GM23338 (cell line): ENCODE data around the gene MYO1F. TPM values are rescaled to one million over a fixed set of nuclear protein-coding genes. Genes with fewer than 3 reads are reported as not detected.

ENCODE experiments used
- ATAC-seq: fragments of 200-7000 bp; cut with Tn5 transposase; 3 replicates; pipeline ENCODE4 v1.9.1; 2020
- DNase-seq: peaks from one replicate; pipeline ENCODE4 v3.0.0-alpha.2; 2015; ENCODE audit warnings: low spot score
- H2AFZ ChIP-seq: fragments of 200-600 bp; sonication (generic); 2 replicates; pipeline ENCODE4 v1.8.0; 2016; ENCODE audit warnings: antibody characterized with exemption, mild to moderate bottlenecking, moderate library complexity
- H3F3A ChIP-seq: fragments of 200-600 bp; sonication (generic); replicated peaks from 2 replicates; pipeline ENCODE4 v1.8.0; 2017; ENCODE audit warnings: antibody characterized with exemption, mixed run types, low read depth
- H3K27ac ChIP-seq: fragments of 200-600 bp; sonication (generic); 2 replicates; pipeline ENCODE4 v1.6.1; 2016; ENCODE audit warnings: low read depth
- H3K27me3 ChIP-seq: fragments of 200-600 bp; sonication (generic); 2 replicates; pipeline ENCODE4 v1.8.0; 2016; ENCODE audit warnings: mild to moderate bottlenecking, mixed run types, moderate library complexity; ENCODE audit not compliant: insufficient read depth
- H3K36me3 ChIP-seq: fragments of 200-600 bp; sonication (generic); 2 replicates; pipeline ENCODE4 v1.8.0; 2016; ENCODE audit warnings: mild to moderate bottlenecking; ENCODE audit not compliant: insufficient read depth
- H3K4me1 ChIP-seq: fragments of 200-600 bp; sonication (generic); 2 replicates; pipeline ENCODE4 v1.8.0; 2016; ENCODE audit warnings: mild to moderate bottlenecking, moderate library complexity; ENCODE audit not compliant: insufficient read depth
- H3K4me2 ChIP-seq: fragments of 200-600 bp; sonication (generic); 2 replicates; pipeline ENCODE4 v1.7.1; 2017; ENCODE audit warnings: mixed run types
- H3K4me3 ChIP-seq: fragments of 200-600 bp; sonication (generic); 2 replicates; pipeline ENCODE4 v1.6.1; 2016; ENCODE audit warnings: mixed run types
- H3K79me2 ChIP-seq: fragments of 200-600 bp; sonication (generic); replicated peaks from 2 replicates; pipeline ENCODE4 v1.8.0; 2017; ENCODE audit warnings: mild to moderate bottlenecking; ENCODE audit not compliant: insufficient read depth
- H3K9me2 ChIP-seq: fragments of 200-600 bp; sonication (generic); 2 replicates; pipeline ENCODE4 v1.8.0; 2017; ENCODE audit not compliant: insufficient read depth
- H4K20me1 ChIP-seq: fragments of 200-600 bp; sonication (generic); replicated peaks from 2 replicates; pipeline ENCODE4 v1.8.0; 2017; ENCODE audit warnings: mild to moderate bottlenecking; ENCODE audit not compliant: insufficient read depth
- H3K27ac Mint-ChIP-seq: 2 replicates; pipeline ENCODE4 v1.8.0; 2020; ENCODE audit warnings: inconsistent platforms, mild to moderate bottlenecking, moderate library complexity, mixed read lengths
- H3K27me3 Mint-ChIP-seq: 3 replicates; pipeline ENCODE4 v1.8.0; 2022; ENCODE audit warnings: low read depth, mild to moderate bottlenecking, moderate library complexity, mixed read lengths, inconsistent platforms; ENCODE audit not compliant: insufficient read depth, poor library complexity
- H3K36me3 Mint-ChIP-seq: 3 replicates; pipeline ENCODE4 v1.8.0; 2021; ENCODE audit warnings: low read depth, mild to moderate bottlenecking, inconsistent platforms, moderate library complexity, mixed read lengths
- H3K4me1 Mint-ChIP-seq: 3 replicates; pipeline ENCODE4 v1.8.0; 2020; ENCODE audit warnings: mild to moderate bottlenecking, inconsistent platforms, mixed read lengths
- H3K4me3 Mint-ChIP-seq: 3 replicates; pipeline ENCODE4 v1.8.0; 2021; ENCODE audit warnings: moderate library complexity, mild to moderate bottlenecking, inconsistent platforms, mixed read lengths
- H3K9me3 Mint-ChIP-seq: 3 replicates; pipeline ENCODE4 v1.8.0; 2020; ENCODE audit warnings: moderate library complexity, mild to moderate bottlenecking, inconsistent platforms, mixed read lengths
- CREB1 ChIP-seq: fragments of 250-450 bp; sonication (Bioruptor Pico); IDR thresholded peaks from 2 replicates; pipeline ENCODE4 v1.5.0; 2020; ENCODE audit warnings: low read depth, mild to moderate bottlenecking, moderate library complexity
- EZH2 ChIP-seq: fragments of 200-600 bp; sonication (generic); IDR thresholded peaks from one replicate; pipeline ENCODE4 v1.8.0; 2017; ENCODE audit warnings: antibody characterized with exemption, mild to moderate bottlenecking, low read depth; ENCODE audit not compliant: unreplicated experiment
- EZH2phosphoT487 ChIP-seq: fragments of 200-600 bp; sonication (generic); IDR thresholded peaks from one replicate; pipeline ENCODE4 v1.8.1; 2018; ENCODE audit warnings: antibody characterized with exemption; ENCODE audit not compliant: unreplicated experiment
- JUNB ChIP-seq: IDR thresholded peaks from one replicate; pipeline ENCODE4 v1.6.1; 2016; ENCODE audit warnings: antibody characterized with exemption; ENCODE audit not compliant: unreplicated experiment
- NANOG ChIP-seq: IDR thresholded peaks from 2 replicates; pipeline ENCODE4 v1.6.1; 2016; ENCODE audit warnings: antibody characterized with exemption, borderline replicate concordance
- POLR2AphosphoS5 ChIP-seq: IDR thresholded peaks from 2 replicates; pipeline ENCODE4 v1.6.1; 2016; ENCODE audit warnings: antibody characterized with exemption, low read depth
- STAT1 ChIP-seq: IDR thresholded peaks from one replicate; pipeline ENCODE4 v1.6.1; 2016; ENCODE audit warnings: antibody characterized with exemption; ENCODE audit not compliant: unreplicated experiment
- ZNF114 ChIP-seq: fragments of 250-450 bp; sonication (Bioruptor Pico); IDR thresholded peaks from 2 replicates; pipeline ENCODE4 v1.5.0; 2020; ENCODE audit warnings: mild to moderate bottlenecking, moderate library complexity
- ZNF331 ChIP-seq: fragments of 250-450 bp; sonication (Bioruptor Pico); IDR thresholded peaks from 2 replicates; pipeline ENCODE4 v1.5.0; 2020; ENCODE audit warnings: low read depth, mild to moderate bottlenecking, moderate library complexity
- polyA plus RNA-seq: library from polyadenylated mRNA; unstranded; fragments of >200 nt; fragmentation: Nextera tagmentation; extraction: Ambion mirVana; gene quantifications from 2 replicates; pipeline ENCODE4 v1.2.1, GENCODE V29; 2016
- total RNA-seq: library from RNA; depleted of rRNA; stranded (reverse); fragments of >200 nt; shearing (Covaris generic); gene quantifications from 2 replicates; pipeline ENCODE4 v1.2.3, GENCODE V29; 2014
- TF ChIP-seq, protein P1 (sequence below): fragments of 250-450 bp; sonication (Bioruptor Pico); IDR thresholded peaks from 2 replicates; pipeline ENCODE4 v1.5.0; 2020; ENCODE audit warnings: mild to moderate bottlenecking, moderate library complexity
- TF ChIP-seq, protein P2 (sequence below), 2 experiments: fragments of 200-600 bp in 1 of 2; sonication (generic) in 1 of 2; conservative IDR thresholded peaks; 2 replicates each; pipeline versions ENCODE4 v1.5.1 to v1.6.1; 2016 to 2017; ENCODE audit warnings: antibody characterized with exemption in 2 of 2, low read depth in 2 of 2, mild to moderate bottlenecking in 2 of 2, moderate library complexity in 1 of 2
- TF ChIP-seq, protein P3 (sequence below): IDR thresholded peaks from one replicate; pipeline ENCODE4 v1.6.1; 2018; ENCODE audit warnings: antibody characterized with exemption; ENCODE audit not compliant: unreplicated experiment

MYO1F gene
- total and polyA plus RNA-seq, 2 experiments from 2014 or later = 3.9 to 5.7 TPM

DNA sequence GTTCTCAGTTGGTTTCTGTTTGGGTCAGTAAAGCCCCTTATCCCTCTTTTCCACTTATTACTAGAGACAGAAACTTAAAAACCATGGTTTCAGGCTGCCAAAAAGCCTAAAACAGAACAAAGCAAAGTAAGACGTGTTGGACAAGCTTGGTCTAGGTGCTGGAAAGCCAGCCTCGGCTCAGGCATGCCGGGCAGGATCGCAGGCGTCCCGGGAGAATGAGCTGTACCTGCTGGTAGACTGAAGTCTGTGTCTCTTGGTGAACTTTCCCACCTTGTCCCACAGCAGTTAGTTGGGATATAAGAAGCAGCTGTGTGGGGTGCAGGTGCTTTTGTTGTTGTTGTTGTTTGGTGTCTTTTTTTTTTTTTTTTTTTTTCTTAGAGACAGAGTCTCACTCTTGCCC lies 95.6 kb downstream of the MYO1F start:
- TF ChIP-seq, protein P1, sequence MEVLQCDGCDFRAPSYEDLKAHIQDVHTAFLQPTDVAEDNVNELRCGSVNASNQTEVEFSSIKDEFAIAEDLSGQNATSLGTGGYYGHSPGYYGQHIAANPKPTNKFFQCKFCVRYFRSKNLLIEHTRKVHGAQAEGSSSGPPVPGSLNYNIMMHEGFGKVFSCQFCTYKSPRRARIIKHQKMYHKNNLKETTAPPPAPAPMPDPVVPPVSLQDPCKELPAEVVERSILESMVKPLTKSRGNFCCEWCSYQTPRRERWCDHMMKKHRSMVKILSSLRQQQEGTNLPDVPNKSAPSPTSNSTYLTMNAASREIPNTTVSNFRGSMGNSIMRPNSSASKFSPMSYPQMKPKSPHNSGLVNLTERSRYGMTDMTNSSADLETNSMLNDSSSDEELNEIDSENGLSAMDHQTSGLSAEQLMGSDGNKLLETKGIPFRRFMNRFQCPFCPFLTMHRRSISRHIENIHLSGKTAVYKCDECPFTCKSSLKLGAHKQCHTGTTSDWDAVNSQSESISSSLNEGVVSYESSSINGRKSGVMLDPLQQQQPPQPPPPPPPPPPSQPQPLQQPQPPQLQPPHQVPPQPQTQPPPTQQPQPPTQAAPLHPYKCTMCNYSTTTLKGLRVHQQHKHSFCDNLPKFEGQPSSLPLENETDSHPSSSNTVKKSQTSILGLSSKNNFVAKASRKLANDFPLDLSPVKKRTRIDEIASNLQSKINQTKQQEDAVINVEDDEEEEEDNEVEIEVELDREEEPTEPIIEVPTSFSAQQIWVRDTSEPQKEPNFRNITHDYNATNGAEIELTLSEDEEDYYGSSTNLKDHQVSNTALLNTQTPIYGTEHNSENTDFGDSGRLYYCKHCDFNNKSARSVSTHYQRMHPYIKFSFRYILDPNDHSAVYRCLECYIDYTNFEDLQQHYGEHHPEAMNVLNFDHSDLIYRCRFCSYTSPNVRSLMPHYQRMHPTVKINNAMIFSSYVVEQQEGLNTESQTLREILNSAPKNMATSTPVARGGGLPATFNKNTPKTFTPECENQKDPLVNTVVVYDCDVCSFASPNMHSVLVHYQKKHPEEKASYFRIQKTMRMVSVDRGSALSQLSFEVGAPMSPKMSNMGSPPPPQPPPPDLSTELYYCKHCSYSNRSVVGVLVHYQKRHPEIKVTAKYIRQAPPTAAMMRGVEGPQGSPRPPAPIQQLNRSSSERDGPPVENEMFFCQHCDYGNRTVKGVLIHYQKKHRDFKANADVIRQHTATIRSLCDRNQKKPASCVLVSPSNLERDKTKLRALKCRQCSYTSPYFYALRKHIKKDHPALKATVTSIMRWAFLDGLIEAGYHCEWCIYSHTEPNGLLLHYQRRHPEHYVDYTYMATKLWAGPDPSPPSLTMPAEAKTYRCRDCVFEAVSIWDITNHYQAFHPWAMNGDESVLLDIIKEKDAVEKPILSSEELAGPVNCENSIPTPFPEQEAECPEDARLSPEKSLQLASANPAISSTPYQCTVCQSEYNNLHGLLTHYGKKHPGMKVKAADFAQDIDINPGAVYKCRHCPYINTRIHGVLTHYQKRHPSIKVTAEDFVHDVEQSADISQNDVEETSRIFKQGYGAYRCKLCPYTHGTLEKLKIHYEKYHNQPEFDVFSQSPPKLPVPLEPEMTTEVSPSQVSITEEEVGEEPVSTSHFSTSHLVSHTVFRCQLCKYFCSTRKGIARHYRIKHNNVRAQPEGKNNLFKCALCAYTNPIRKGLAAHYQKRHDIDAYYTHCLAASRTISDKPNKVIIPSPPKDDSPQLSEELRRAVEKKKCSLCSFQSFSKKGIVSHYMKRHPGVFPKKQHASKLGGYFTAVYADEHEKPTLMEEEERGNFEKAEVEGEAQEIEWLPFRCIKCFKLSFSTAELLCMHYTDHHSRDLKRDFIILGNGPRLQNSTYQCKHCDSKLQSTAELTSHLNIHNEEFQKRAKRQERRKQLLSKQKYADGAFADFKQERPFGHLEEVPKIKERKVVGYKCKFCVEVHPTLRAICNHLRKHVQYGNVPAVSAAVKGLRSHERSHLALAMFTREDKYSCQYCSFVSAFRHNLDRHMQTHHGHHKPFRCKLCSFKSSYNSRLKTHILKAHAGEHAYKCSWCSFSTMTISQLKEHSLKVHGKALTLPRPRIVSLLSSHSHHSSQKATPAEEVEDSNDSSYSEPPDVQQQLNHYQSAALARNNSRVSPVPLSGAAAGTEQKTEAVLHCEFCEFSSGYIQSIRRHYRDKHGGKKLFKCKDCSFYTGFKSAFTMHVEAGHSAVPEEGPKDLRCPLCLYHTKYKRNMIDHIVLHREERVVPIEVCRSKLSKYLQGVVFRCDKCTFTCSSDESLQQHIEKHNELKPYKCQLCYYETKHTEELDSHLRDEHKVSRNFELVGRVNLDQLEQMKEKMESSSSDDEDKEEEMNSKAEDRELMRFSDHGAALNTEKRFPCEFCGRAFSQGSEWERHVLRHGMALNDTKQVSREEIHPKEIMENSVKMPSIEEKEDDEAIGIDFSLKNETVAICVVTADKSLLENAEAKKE = no peak
- TF ChIP-seq JUNB (no peak), NANOG (no peak)
- Mint-ChIP-seq H3K9me3 (no peaks in the 10 kb centered on the region; the same call in 2 of the 3 replicates), H3K27me3 (peaks cover 18% of the 10 kb centered on the region), H3K4me1 (peaks cover 14% of the 10 kb centered on the region), H3K27ac (peak overlapping the region; percentile 57; the same call in 1 of the 2 replicates), H3K36me3 (peaks cover 89% of the 10 kb centered on the region), H3K4me3 (no peak overlapping the region)
- ATAC-seq (no peak), DNase-seq (no peak)
- Histone ChIP-seq H3K36me3 (peaks cover 60% of the 10 kb centered on the region), H3K4me1 (no peaks in the 10 kb centered on the region), H3K9me2 (no peaks in the 10 kb centered on the region), H3K27me3 (no peaks in the 10 kb centered on the region), H3K79me2 (peaks cover 85% of the 10 kb centered on the region), H3K27ac (peak overlapping the region; percentile 83), H4K20me1 (peaks cover 72% of the 10 kb centered on the region), H3F3A (peaks cover 59% of the 10 kb centered on the region), H2AFZ (no peak overlapping the region), H3K4me2 (no peak overlapping the region), H3K4me3 (no peak overlapping the region)

DNA sequence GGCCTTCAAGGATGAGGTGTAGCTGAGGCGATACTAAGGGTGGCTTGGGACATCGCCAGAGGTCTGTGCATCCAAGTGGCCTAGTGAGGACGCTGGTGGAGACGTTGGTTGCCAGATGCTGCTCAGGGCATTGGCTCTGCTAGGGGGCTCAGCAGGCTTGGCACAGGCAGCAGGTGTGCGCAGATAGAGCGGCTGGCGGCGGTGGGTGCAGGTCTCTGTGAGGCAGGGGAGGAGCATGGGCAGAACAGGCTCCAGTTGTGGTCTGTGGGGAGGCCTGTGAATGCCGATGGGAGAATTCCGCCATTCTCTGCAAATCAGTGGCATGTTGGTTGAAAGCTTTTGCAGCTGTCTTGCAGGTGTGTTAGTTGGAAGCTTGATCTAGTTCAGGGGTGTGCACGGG lies 96.0 kb downstream of the MYO1F start:
- H3K4me2 ChIP-seq = no peak overlapping the region
- no peaks in the 10 kb centered on the region for H3K4me1 ChIP-seq
- H3K4me1 Mint-ChIP-seq = peaks cover 12% of the 10 kb centered on the region
- H3K9me2 ChIP-seq = no peaks in the 10 kb centered on the region
- peaks cover 88% of the 10 kb centered on the region for H3K36me3 Mint-ChIP-seq
- no peak overlapping the region for H3K4me3 Mint-ChIP-seq
- ATAC-seq (no peak), DNase-seq (no peak)
- no peaks in the 10 kb centered on the region; the same call in 2 of the 3 replicates for H3K9me3 Mint-ChIP-seq
- peak overlapping the region; percentile 83 for H3K27ac ChIP-seq
- H3F3A ChIP-seq = peaks cover 59% of the 10 kb centered on the region
- no peak overlapping the region for H3K4me3 ChIP-seq
- H3K27me3 ChIP-seq = no peaks in the 10 kb centered on the region
- H3K79me2 ChIP-seq = peaks cover 90% of the 10 kb centered on the region
- peaks cover 15% of the 10 kb centered on the region for H3K27me3 Mint-ChIP-seq
- H3K36me3 ChIP-seq = peaks cover 64% of the 10 kb centered on the region
- H3K27ac Mint-ChIP-seq = peak overlapping the region; percentile 57
- H2AFZ ChIP-seq = no peak overlapping the region
- TF ChIP-seq, protein P2, sequence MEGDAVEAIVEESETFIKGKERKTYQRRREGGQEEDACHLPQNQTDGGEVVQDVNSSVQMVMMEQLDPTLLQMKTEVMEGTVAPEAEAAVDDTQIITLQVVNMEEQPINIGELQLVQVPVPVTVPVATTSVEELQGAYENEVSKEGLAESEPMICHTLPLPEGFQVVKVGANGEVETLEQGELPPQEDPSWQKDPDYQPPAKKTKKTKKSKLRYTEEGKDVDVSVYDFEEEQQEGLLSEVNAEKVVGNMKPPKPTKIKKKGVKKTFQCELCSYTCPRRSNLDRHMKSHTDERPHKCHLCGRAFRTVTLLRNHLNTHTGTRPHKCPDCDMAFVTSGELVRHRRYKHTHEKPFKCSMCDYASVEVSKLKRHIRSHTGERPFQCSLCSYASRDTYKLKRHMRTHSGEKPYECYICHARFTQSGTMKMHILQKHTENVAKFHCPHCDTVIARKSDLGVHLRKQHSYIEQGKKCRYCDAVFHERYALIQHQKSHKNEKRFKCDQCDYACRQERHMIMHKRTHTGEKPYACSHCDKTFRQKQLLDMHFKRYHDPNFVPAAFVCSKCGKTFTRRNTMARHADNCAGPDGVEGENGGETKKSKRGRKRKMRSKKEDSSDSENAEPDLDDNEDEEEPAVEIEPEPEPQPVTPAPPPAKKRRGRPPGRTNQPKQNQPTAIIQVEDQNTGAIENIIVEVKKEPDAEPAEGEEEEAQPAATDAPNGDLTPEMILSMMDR (conservative IDR thresholded peaks at IDR 0.05; ENCODE audit: low read depth in 2 of 2) = no peak
- TF ChIP-seq EZH2phosphoT487 (no peak), EZH2 (no peak), NANOG (no peak), ZNF114 (no peak), ZNF331 (CRISPR knock-in tag) (no peak), STAT1 (no peak), POLR2AphosphoS5 (no peak), CREB1 (CRISPR knock-in tag) (no peak)
- TF ChIP-seq, protein P3, sequence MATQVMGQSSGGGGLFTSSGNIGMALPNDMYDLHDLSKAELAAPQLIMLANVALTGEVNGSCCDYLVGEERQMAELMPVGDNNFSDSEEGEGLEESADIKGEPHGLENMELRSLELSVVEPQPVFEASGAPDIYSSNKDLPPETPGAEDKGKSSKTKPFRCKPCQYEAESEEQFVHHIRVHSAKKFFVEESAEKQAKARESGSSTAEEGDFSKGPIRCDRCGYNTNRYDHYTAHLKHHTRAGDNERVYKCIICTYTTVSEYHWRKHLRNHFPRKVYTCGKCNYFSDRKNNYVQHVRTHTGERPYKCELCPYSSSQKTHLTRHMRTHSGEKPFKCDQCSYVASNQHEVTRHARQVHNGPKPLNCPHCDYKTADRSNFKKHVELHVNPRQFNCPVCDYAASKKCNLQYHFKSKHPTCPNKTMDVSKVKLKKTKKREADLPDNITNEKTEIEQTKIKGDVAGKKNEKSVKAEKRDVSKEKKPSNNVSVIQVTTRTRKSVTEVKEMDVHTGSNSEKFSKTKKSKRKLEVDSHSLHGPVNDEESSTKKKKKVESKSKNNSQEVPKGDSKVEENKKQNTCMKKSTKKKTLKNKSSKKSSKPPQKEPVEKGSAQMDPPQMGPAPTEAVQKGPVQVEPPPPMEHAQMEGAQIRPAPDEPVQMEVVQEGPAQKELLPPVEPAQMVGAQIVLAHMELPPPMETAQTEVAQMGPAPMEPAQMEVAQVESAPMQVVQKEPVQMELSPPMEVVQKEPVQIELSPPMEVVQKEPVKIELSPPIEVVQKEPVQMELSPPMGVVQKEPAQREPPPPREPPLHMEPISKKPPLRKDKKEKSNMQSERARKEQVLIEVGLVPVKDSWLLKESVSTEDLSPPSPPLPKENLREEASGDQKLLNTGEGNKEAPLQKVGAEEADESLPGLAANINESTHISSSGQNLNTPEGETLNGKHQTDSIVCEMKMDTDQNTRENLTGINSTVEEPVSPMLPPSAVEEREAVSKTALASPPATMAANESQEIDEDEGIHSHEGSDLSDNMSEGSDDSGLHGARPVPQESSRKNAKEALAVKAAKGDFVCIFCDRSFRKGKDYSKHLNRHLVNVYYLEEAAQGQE = no peak
- peaks cover 74% of the 10 kb centered on the region for H4K20me1 ChIP-seq
